HEK293 (cell line): Measurements from ENCODE around the gene HOTAIR.
A peak's percentile ranks its signal among the peaks of the same experiment; 100 is the strongest.

Source experiments
- CTCF ChIA-PET: fragments of 350-600 bp; formaldehyde crosslinking; extraction: SDS; loops from one replicate; lab custom pipeline; 2021; ENCODE audit warnings: antibody characterized with exemption; lab: Yijun Ruan, JAX
- POLR2A ChIA-PET: fragments of 300-600 bp; formaldehyde crosslinking; extraction: SDS; loops from one replicate; lab custom pipeline; 2020; ENCODE audit warnings: antibody characterized with exemption, inconsistent platforms; lab: Yijun Ruan, JAX
- H3K27ac ChIP-seq: fragments of 200-500 bp; sonication (Bioruptor generic); 2 replicates; pipeline ENCODE4 v1.5.1; 2014; ENCODE audit warnings: low read depth, low read length, control low read depth, inconsistent platforms; ENCODE audit errors: extremely low read depth
- H3K36me3 ChIP-seq, 2 experiments: fragments of 200-500 bp in 1 of 2; sonication (Bioruptor generic) in 1 of 2; 1 replicate in 1 of 2; 2 replicates in 1 of 2; pipeline ENCODE4 v1.5.1; 2014 to 2017; ENCODE audit warnings: inconsistent platforms in 2 of 2, low read length in 2 of 2; ENCODE audit not compliant: control insufficient read depth in 2 of 2, insufficient read depth in 1 of 2
- H3K4me1 ChIP-seq: fragments of 200-500 bp; sonication (Bioruptor generic); 2 replicates; pipeline ENCODE4 v1.5.1; 2014; ENCODE audit warnings: mild to moderate bottlenecking, low read length, inconsistent platforms; ENCODE audit not compliant: control insufficient read depth, insufficient read depth
- H3K4me3 ChIP-seq: 2 replicates; pipeline ENCODE4 v1.5.1; 2011; ENCODE audit warnings: low read depth, mild to moderate bottlenecking, control low read depth, low read length, moderate library complexity
- H3K9me3 ChIP-seq: fragments of 200-500 bp; sonication (Bioruptor generic); 2 replicates; pipeline ENCODE4 v1.5.1; 2014; ENCODE audit warnings: low read depth, low read length, inconsistent platforms; ENCODE audit not compliant: control insufficient read depth, insufficient read depth
- IKZF3 ChIP-seq: fragments of 450-650 bp; IDR thresholded peaks from 2 replicates; pipeline ENCODE4 v1.5.0; 2018; ENCODE audit warnings: missing biosample characterization, mild to moderate bottlenecking, missing genetic modification characterization, moderate library complexity
- ZBTB20 ChIP-seq: fragments of 450-650 bp; formaldehyde crosslinking; IDR thresholded peaks from 2 replicates; pipeline ENCODE4 v1.5.1; 2016; ENCODE audit warnings: missing biosample characterization, missing genetic modification characterization
- ZBTB21 ChIP-seq: fragments of 450-650 bp; formaldehyde crosslinking; IDR thresholded peaks from 2 replicates; pipeline ENCODE4 v1.5.1; 2017; ENCODE audit warnings: missing biosample characterization, missing genetic modification characterization
- ZBTB48 ChIP-seq: fragments of 450-650 bp; formaldehyde crosslinking; IDR thresholded peaks from 2 replicates; pipeline ENCODE4 v1.5.1; 2016; ENCODE audit warnings: missing biosample characterization, missing genetic modification characterization
- ZIC2 ChIP-seq: fragments of 450-650 bp; formaldehyde crosslinking; IDR thresholded peaks from 2 replicates; pipeline ENCODE4 v1.5.1; 2016; ENCODE audit warnings: missing biosample characterization, missing genetic modification characterization
- ZNF112 ChIP-seq: fragments of 450-650 bp; formaldehyde crosslinking; IDR thresholded peaks from 2 replicates; pipeline ENCODE4 v1.5.0; 2017; ENCODE audit warnings: missing biosample characterization, missing genetic modification characterization
- ZNF335 ChIP-seq: fragments of 450-650 bp; formaldehyde crosslinking; conservative IDR thresholded peaks from 2 replicates; pipeline ENCODE4 v1.5.1; 2016; ENCODE audit warnings: missing biosample characterization, missing genetic modification characterization
- ZNF341 ChIP-seq: fragments of 450-650 bp; formaldehyde crosslinking; IDR thresholded peaks from 2 replicates; pipeline ENCODE4; 2016; ENCODE audit warnings: low read depth, missing biosample characterization, missing genetic modification characterization
- ZNF394 ChIP-seq: fragments of 450-650 bp; formaldehyde crosslinking; IDR thresholded peaks from 2 replicates; pipeline ENCODE4 v1.5.1; 2016; ENCODE audit warnings: missing biosample characterization, missing genetic modification characterization, mild to moderate bottlenecking, moderate library complexity, borderline replicate concordance
- ZNF501 ChIP-seq: fragments of 450-650 bp; formaldehyde crosslinking; IDR thresholded peaks from 2 replicates; pipeline ENCODE4 v1.5.1; 2016; ENCODE audit warnings: missing biosample characterization, missing genetic modification characterization
- ZNF530 ChIP-seq: fragments of 450-650 bp; formaldehyde crosslinking; IDR thresholded peaks from 2 replicates; pipeline ENCODE4 v1.5.1; 2016; ENCODE audit warnings: low read depth, missing biosample characterization, missing genetic modification characterization
- ZNF600 ChIP-seq: fragments of 450-650 bp; formaldehyde crosslinking; IDR thresholded peaks from 2 replicates; pipeline ENCODE4 v1.5.1; 2016; ENCODE audit warnings: missing biosample characterization, missing genetic modification characterization
- ZNF654 ChIP-seq: fragments of 450-650 bp; formaldehyde crosslinking; IDR thresholded peaks from 2 replicates; pipeline ENCODE4 v1.5.1; 2016; ENCODE audit warnings: low read depth, missing biosample characterization, missing genetic modification characterization
- TF ChIP-seq, protein P1 (sequence below): fragments of 450-650 bp; formaldehyde crosslinking; conservative IDR thresholded peaks from 2 replicates; pipeline ENCODE4 v1.5.1; 2016; ENCODE audit warnings: low read depth, missing biosample characterization, missing genetic modification characterization
- TF ChIP-seq, protein P2 (sequence below): fragments of 450-650 bp; formaldehyde crosslinking; IDR thresholded peaks from 2 replicates; pipeline ENCODE4 v1.5.1; 2016; ENCODE audit warnings: missing biosample characterization, missing genetic modification characterization, borderline replicate concordance
- TF ChIP-seq, protein P3 (sequence below): fragments of 450-650 bp; formaldehyde crosslinking; IDR thresholded peaks from 2 replicates; pipeline ENCODE4 v1.5.1; 2016; ENCODE audit warnings: missing biosample characterization, missing genetic modification characterization, borderline replicate concordance
- TF ChIP-seq, protein P4 (sequence below): fragments of 450-650 bp; formaldehyde crosslinking; IDR thresholded peaks from 2 replicates; pipeline ENCODE4 v1.5.1; 2016; ENCODE audit warnings: missing biosample characterization, missing genetic modification characterization

HOTAIR gene

DNA sequence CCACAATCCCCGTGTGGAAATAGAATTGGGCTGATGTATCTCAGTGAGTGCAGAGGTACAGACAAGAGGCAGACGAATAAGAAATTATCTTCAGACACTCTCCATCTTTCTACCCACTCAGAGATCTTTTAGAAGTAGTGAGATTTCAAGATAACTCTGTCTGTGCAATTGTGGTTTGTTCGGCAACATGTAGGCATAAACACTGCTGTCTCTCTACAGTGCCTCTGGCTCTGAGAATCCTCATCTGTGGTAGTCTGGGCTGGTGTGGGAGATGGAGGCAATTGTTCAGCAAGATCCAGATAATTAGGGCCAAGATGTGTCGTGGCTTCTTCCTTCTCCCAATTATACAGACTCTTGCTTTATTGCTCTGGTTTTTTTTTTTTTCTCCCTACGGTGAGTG lies 33.0 kb downstream of the HOTAIR start (continued):
- TF ChIP-seq ZBTB20 (no peak), ZNF600 (tag by site-specific recombination) (0 out of 2 replicates have a peak, but pooled peaks have one; percentile 33), ZNF335 (tag by site-specific recombination) (peak; percentile 9; the same call in 1 of the 2 replicates)

DNA sequence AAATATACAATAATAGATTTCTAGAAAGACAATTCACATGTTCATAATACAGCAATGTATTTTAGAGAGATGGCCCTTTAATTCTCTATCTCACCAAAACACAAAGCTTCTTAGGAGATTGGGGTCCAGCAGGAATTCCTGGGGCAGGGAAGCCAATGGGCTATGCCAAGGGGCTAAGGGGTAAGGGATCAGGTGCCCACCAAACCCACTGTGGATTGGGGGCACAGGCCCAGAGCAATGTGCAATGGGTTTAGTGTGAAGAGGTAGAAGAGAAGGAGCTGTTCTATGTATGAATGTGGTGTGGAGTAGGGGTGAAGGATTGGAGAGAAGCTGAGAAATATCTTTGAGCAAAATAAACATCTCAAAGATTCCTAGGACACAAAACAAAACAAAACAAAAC lies 33.6 kb downstream of the HOTAIR start:
- Histone ChIP-seq H3K9me3 (no peaks in the 10 kb centered on the region), H3K27ac (no peak overlapping the region; the same call in 1 of the 2 replicates), H3K4me1 (peaks cover 6% of the 10 kb centered on the region; the same call in 1 of the 2 replicates), H3K4me3 (no peak overlapping the region), H3K36me3 (peaks cover 0 to 21% of the 10 kb centered on the region in 2 experiments; a peak in 1 of 3 replicates)
- CTCF ChIA-PET, result interaction anchor here (0.7 to 1.9 kb wide), 4 partner anchors 11 to 184 kb away, joined by 3 to 9 read pairs (median 4); no protein-coding TSS in a partner anchor
- POLR2A ChIA-PET, result interaction anchor here (1.1 kb wide), 1 partner anchor 23 kb away, joined by 3 read pairs; no protein-coding TSS in a partner anchor
- TF ChIP-seq ZNF394 (tag by site-specific recombination) (peak; percentile 73), ZBTB48 (0 out of 2 replicates have a peak, but pooled peaks have one; percentile 31), ZNF501 (tag by site-specific recombination) (no peak), ZNF112 (tag by site-specific recombination) (no peak), ZNF654 (tag by site-specific recombination) (no peak), ZNF341 (tag by site-specific recombination) (no peak), ZBTB21 (tag by site-specific recombination) (no peak), ZNF530 (no peak)
- TF ChIP-seq, protein P1, sequence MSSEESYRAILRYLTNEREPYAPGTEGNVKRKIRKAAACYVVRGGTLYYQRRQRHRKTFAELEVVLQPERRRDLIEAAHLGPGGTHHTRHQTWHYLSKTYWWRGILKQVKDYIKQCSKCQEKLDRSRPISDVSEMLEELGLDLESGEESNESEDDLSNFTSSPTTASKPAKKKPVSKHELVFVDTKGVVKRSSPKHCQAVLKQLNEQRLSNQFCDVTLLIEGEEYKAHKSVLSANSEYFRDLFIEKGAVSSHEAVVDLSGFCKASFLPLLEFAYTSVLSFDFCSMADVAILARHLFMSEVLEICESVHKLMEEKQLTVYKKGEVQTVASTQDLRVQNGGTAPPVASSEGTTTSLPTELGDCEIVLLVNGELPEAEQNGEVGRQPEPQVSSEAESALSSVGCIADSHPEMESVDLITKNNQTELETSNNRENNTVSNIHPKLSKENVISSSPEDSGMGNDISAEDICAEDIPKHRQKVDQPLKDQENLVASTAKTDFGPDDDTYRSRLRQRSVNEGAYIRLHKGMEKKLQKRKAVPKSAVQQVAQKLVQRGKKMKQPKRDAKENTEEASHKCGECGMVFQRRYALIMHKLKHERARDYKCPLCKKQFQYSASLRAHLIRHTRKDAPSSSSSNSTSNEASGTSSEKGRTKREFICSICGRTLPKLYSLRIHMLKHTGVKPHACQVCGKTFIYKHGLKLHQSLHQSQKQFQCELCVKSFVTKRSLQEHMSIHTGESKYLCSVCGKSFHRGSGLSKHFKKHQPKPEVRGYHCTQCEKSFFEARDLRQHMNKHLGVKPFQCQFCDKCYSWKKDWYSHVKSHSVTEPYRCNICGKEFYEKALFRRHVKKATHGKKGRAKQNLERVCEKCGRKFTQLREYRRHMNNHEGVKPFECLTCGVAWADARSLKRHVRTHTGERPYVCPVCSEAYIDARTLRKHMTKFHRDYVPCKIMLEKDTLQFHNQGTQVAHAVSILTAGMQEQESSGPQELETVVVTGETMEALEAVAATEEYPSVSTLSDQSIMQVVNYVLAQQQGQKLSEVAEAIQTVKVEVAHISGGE (tag by site-specific recombination), result no peak
- TF ChIP-seq, protein P2, sequence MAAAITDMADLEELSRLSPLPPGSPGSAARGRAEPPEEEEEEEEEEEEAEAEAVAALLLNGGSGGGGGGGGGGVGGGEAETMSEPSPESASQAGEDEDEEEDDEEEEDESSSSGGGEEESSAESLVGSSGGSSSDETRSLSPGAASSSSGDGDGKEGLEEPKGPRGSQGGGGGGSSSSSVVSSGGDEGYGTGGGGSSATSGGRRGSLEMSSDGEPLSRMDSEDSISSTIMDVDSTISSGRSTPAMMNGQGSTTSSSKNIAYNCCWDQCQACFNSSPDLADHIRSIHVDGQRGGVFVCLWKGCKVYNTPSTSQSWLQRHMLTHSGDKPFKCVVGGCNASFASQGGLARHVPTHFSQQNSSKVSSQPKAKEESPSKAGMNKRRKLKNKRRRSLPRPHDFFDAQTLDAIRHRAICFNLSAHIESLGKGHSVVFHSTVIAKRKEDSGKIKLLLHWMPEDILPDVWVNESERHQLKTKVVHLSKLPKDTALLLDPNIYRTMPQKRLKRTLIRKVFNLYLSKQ (tag by site-specific recombination), result no peak

DNA sequence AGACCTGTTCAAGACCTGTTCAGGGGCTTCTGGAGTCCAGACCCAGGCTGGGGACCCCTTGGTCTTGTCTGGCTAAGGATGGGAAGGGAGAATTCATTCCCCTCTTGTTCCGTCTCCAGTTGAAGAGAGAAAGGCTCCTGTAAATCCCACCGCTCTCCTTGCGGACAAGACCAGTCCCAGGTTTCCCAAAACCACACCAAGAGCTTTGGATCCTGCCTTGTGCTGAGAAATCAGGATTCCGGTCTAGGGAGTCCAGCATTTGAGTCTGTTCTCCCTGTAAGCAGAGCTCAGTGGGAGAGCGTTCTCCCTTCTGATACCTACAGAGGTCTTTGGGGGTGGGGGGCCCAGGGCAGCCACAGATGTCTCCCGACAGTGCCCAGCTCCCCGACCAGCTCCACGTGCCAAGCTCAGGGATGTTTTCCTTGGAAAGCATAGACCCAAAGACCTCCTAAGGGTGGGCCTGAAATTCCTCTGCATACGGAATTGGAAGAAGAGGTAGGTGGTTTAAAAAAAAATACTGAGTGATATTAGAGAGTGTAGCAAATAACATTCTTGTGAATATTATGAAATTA lies 34.2 kb downstream of the HOTAIR start:
- POLR2A ChIA-PET, result interaction anchor here (1.0 to 1.3 kb wide), 3 partner anchors 13 to 248 kb away, joined by 3 to 4 read pairs (median 3); partner anchors contain the start of genes HOXC9 and SMUG1
- TF ChIP-seq, protein P3, sequence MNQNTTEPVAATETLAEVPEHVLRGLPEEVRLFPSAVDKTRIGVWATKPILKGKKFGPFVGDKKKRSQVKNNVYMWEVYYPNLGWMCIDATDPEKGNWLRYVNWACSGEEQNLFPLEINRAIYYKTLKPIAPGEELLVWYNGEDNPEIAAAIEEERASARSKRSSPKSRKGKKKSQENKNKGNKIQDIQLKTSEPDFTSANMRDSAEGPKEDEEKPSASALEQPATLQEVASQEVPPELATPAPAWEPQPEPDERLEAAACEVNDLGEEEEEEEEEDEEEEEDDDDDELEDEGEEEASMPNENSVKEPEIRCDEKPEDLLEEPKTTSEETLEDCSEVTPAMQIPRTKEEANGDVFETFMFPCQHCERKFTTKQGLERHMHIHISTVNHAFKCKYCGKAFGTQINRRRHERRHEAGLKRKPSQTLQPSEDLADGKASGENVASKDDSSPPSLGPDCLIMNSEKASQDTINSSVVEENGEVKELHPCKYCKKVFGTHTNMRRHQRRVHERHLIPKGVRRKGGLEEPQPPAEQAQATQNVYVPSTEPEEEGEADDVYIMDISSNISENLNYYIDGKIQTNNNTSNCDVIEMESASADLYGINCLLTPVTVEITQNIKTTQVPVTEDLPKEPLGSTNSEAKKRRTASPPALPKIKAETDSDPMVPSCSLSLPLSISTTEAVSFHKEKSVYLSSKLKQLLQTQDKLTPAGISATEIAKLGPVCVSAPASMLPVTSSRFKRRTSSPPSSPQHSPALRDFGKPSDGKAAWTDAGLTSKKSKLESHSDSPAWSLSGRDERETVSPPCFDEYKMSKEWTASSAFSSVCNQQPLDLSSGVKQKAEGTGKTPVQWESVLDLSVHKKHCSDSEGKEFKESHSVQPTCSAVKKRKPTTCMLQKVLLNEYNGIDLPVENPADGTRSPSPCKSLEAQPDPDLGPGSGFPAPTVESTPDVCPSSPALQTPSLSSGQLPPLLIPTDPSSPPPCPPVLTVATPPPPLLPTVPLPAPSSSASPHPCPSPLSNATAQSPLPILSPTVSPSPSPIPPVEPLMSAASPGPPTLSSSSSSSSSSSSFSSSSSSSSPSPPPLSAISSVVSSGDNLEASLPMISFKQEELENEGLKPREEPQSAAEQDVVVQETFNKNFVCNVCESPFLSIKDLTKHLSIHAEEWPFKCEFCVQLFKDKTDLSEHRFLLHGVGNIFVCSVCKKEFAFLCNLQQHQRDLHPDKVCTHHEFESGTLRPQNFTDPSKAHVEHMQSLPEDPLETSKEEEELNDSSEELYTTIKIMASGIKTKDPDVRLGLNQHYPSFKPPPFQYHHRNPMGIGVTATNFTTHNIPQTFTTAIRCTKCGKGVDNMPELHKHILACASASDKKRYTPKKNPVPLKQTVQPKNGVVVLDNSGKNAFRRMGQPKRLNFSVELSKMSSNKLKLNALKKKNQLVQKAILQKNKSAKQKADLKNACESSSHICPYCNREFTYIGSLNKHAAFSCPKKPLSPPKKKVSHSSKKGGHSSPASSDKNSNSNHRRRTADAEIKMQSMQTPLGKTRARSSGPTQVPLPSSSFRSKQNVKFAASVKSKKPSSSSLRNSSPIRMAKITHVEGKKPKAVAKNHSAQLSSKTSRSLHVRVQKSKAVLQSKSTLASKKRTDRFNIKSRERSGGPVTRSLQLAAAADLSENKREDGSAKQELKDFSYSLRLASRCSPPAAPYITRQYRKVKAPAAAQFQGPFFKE, result no peak
- TF ChIP-seq ZIC2 (tag by site-specific recombination), result 0 out of 2 replicates have a peak, but pooled peaks have one; percentile 39
- TF ChIP-seq, protein P4, sequence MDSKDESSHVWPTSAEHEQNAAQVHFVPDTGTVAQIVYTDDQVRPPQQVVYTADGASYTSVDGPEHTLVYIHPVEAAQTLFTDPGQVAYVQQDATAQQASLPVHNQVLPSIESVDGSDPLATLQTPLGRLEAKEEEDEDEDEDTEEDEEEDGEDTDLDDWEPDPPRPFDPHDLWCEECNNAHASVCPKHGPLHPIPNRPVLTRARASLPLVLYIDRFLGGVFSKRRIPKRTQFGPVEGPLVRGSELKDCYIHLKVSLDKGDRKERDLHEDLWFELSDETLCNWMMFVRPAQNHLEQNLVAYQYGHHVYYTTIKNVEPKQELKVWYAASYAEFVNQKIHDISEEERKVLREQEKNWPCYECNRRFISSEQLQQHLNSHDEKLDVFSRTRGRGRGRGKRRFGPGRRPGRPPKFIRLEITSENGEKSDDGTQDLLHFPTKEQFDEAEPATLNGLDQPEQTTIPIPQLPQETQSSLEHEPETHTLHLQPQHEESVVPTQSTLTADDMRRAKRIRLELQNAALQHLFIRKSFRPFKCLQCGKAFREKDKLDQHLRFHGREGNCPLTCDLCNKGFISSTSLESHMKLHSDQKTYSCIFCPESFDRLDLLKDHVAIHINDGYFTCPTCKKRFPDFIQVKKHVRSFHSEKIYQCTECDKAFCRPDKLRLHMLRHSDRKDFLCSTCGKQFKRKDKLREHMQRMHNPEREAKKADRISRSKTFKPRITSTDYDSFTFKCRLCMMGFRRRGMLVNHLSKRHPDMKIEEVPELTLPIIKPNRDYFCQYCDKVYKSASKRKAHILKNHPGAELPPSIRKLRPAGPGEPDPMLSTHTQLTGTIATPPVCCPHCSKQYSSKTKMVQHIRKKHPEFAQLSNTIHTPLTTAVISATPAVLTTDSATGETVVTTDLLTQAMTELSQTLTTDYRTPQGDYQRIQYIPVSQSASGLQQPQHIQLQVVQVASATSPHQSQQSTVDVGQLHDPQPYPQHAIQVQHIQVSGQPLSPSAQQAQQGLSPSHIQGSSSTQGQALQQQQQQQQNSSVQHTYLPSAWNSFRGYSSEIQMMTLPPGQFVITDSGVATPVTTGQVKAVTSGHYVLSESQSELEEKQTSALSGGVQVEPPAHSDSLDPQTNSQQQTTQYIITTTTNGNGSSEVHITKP (tag by site-specific recombination), result 0 out of 2 replicates have a peak, but pooled peaks have one; percentile 9
- TF ChIP-seq IKZF3, result peak; percentile 37; the same call in 1 of the 2 replicates

More for the DNA sequence above, 34.2 kb downstream of the HOTAIR start:
- Histone ChIP-seq H3K4me1 (peaks cover 6% of the 10 kb centered on the region; the same call in 1 of the 2 replicates), H3K27ac (peak overlapping the region; percentile 94; the same call in 1 of the 2 replicates), H3K36me3 (peaks cover 0 to 14% of the 10 kb centered on the region in 2 experiments; a peak in 1 of 3 replicates), H3K4me3 (peak overlapping the region; percentile 17), H3K9me3 (no peaks in the 10 kb centered on the region)
- CTCF ChIA-PET, result interaction anchor here (0.6 to 1.9 kb wide), 10 partner anchors 9 to 1226 kb away, joined by 3 to 9 read pairs (median 4); partner anchors contain the start of gene HOXC8
